NCI-H774 (cell line): ENCODE data around the gene LRRK1.

Source experiments
- DNase-seq: peaks from one replicate; lab custom pipeline; 2025; lab: John Stamatoyannopoulos, UW

The LRRK1 gene

DNA sequence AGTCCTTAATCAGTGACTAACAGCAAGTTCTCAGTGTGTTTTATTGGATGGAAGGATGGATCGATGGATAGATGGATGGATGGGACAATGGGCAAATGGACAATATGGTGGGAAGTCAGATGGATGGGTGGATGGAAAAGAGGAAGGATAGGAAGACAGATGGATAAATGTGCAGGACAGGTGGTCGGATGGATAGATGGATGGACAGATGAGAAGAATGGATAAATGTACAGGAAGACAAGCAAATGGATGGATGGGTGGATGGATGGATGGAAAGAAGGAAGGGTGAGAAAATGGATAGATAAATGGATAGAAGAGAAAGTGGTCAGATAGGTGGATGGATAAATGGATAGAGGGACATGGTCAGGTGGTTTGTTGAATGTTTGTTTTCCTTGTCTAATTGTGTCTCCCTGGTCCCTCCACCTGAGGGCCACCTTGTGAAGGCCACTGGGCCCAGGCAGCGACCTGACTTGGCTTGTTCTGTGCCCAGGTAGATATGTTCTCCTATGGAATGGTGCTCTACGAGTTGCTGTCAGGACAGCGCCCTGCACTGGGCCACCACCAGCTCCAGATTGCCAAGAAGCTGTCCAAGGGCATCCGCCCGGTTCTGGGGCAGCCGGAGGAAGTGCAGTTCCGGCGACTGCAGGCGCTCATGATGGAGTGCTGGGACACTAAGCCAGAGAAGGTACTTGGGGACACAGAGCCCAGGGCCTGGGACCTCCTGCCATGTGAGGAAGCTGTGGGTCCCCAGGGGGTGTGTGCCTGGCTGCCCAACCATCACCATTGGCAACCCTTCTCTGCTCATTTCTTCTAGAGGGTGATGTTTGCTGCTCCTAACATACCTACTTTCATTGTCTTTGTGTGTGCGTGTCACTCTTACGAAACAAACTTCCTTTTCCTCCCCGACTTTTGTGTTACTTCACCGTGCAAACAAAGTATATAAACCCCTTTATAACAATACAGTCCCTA lies 137.5 kb downstream of the LRRK1 start:
- DNase-seq: no peak

- DNase-seq: no peak
Measured at GRCh38 chr15:101057841-101058407, 138.8 kb downstream of the LRRK1 start.

DNA sequence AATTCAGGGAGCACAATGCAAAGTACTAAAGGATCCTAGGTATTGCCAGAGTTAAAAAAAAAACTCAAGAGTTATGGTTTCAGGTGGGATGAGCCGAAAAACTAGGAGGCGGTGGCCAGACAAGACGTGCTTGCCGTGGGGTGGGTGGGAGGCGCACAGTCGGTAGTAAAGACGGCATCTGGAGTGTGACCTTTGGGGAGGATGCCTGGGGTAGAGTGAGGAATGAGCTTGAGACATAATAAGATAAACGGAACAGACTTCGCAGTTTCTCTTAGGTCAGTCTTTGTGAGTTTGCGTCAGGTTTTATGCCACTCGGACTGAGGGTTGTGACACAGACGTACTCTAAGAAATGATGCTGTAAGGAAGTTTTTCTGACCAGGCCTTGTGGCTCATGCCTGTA lies 139.6 kb downstream of the LRRK1 start:
- DNase-seq: no peak

DNA sequence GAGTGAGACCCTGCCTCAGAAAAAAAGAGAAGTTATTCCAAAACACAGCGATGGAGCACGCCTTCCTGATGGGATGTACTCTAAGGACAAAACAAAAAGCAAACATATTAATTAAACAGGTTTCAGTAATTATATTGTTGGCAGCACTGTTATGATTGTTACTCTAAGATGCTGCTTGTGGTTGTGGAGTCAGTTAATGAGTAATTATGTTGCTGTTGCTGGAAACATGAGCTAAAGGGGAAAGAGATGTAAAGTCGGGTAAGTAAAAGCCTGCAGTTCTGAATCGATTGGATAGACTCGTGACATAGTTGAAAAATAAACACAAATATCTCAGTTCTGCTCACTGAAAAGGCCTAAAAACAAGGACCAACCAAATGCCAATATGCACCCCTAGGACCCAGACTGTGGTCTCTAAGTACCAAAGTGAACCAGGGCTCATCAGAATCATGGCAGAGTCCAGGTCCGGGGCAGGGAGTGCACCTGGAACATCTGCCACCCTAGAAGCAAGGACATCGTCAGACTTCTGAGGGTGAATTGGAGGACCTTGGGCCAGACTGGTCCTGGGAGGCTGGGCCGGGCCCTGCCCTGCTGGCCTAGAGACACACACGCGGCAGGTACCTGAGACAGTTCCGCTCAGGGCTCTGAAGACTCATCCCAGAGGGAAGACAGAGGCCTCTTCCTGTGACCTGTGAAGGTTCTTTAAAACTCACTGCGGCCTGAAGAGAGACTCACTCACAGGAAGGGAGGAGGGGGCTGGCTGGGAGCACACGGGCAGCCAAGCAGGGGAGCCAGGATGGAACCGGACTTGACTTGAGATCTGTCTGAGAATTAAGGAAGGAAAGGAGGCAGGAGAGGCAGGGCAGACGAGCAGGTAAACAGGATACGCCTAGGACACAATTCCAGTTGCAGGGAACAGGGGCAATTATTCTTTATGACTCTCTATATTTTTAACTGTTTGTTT lies 140.5 kb downstream of the LRRK1 start:
- no peak for DNase-seq

- no peak for DNase-seq
Measured at GRCh38 chr15:101060576-101061551, 141.7 kb downstream of the LRRK1 start.

DNA sequence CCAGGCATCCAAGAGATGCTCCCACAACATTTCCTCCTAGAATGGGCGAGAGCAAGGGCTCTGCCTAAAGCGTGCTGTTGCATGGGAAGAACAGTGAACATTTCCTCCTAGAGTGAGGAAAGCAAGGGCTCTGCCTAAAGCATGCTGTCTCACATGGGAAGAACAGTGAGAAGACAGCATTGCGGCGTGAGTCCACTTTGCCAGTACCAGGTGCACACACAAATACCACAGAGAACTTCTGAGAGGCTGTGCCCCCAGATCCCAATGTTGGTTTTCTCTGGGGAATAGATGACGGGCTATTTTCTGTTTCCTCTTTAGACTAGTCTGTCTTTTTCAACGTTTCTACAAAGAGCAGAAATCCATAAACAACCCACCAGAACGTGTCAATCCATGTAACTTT lies 142.9 kb downstream of the LRRK1 start:
- DNase-seq: no peak

DNA sequence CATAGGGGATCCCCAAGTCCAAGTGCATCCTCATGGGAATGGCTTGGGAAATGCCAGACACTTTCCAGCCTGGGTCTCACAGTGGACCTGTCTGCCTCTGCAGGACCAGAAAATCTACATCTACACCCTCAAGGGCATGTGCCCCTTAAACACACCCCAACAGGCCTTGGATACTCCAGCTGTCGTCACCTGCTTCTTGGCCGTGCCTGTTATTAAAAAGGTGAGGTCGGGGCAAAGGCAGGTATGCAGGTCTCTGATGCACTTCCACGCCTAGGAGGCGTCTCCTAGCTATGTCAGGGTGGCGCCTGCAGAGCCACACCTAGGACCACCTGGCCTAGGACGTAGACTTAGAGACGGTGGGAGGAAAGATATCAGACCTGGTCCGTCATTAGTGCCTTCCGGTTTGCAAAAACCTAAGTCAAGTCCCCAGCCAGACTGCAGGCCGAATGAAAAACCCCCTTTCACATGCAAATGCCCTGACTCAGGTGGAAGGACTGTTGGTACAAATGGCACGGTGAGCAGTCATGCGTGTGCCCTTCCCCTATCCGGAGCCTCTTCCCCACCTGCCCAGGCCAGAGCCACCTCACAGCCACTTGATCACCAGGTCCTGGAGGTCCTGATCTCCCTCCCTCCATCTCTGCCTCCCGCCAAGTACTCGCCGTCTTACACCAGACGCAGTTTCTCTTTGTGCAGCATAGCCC lies 143.5 kb downstream of the LRRK1 start:
- DNase-seq: no peak

- no peak for DNase-seq
Measured at GRCh38 chr15:101063212-101063611, 144.1 kb downstream of the LRRK1 start.

- DNase-seq: no peak
Measured at GRCh38 chr15:101063891-101064794, 145.0 kb downstream of the LRRK1 start.

GRCh38 chr15:101064795-101065569 lies 145.8 kb downstream of the LRRK1 start:
- DNase-seq: no peak

DNA sequence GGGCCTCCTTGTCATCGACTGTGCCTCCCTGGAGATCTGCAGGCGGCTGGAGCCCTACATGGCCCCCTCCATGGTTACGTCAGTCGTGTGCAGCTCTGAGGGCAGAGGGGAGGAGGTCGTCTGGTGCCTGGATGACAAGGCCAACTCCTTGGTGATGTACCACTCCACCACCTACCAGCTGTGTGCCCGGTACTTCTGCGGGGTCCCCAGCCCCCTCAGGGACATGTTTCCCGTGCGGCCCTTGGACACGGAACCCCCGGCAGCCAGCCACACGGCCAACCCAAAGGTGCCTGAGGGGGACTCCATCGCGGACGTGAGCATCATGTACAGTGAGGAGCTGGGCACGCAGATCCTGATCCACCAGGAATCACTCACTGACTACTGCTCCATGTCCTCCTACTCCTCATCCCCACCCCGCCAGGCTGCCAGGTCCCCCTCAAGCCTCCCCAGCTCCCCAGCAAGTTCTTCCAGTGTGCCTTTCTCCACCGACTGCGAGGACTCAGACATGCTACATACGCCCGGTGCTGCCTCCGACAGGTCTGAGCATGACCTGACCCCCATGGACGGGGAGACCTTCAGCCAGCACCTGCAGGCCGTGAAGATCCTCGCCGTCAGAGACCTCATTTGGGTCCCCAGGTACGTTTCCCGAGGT lies 146.5 kb downstream of the LRRK1 start:
- no peak for DNase-seq

GRCh38 chr15:101066501-101067408 lies 147.6 kb downstream of the LRRK1 start:
- no peak for DNase-seq

GRCh38 chr15:101067660-101068522 lies 148.7 kb downstream of the LRRK1 start:
- DNase-seq: no peak

DNA sequence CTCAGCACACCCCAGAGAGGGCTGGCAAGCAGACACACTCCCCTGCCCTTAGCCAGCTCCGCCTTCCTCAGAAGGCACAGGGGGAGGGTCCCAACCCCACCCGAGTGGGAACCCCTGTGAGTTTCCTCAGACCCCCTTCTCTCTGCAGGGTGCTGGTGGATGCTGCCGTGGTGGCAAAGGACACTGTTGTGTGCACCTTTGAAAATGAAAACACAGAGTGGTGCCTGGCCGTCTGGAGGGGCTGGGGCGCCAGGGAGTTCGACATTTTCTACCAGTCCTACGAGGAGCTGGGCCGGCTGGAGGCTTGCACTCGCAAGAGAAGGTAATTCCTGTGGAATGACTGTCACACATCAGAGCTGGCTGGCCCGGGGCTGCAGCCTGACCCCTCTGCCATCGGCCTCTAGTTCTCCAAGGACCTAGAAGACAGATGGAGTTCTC lies 149.4 kb downstream of the LRRK1 start:
- DNase-seq: no peak

- no peak for DNase-seq
Measured at GRCh38 chr15:101068961-101069653, 149.9 kb downstream of the LRRK1 start.

- no peak for DNase-seq
Measured at GRCh38 chr15:101069654-101069973, 150.5 kb downstream of the LRRK1 start.
